GM18519 (cell line): ENCODE results near the gene PIGR.
"Not testable (repeated sequence)": the region's sequence is repeated elsewhere in the genome, so short reads cannot be mapped to it uniquely, and the experiment has no call there.

Experiments
- ATAC-seq: cut with Tn5 transposase; IDR thresholded peaks from one replicate; pipeline ENCODE4 v1.9.1; 2021; ENCODE audit warnings: mild to moderate bottlenecking, moderate library complexity; ENCODE audit not compliant: unreplicated experiment, low FRiP score

PIGR gene

DNA sequence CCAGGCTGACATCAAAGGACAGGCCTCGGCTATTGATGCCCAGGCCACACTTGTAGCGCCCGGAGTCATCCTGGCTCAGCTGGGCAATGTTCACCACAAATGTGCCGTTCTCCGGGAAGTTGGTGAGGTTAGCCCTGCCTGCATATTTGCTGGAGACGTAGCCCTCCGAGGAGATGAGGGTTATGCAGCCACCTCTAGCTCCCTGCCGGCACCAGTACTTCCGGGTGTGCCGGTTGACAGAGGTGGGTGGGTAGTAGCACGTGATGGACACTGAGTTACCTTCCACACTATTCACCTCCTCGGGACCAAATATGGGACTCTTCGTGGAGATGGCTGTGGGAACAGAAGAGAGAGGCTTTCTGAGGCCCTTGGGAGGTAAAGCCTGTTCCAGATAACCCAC is 7.1 kb downstream of the PIGR start:
- ATAC-seq, result no peak

DNA sequence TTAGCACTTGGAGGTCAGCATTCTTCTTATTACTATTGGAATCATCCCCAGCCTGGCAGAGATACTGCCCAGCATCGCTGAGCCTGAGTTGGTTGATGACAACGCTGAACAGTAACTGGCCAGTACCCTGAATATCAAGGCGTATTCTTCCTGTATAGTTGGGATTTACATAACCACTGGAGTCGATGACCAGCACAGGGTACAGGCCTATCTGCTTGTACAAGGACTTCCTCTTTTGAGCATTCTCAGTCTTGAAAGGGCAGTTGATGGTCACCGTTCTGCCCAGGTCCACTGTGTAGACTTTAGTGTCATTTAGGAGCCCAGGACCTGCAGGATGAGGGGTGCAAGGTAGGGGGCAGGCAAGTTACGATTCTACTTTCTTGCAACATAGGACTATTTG is 8.8 kb downstream of the PIGR start:
- no peak for ATAC-seq

DNA sequence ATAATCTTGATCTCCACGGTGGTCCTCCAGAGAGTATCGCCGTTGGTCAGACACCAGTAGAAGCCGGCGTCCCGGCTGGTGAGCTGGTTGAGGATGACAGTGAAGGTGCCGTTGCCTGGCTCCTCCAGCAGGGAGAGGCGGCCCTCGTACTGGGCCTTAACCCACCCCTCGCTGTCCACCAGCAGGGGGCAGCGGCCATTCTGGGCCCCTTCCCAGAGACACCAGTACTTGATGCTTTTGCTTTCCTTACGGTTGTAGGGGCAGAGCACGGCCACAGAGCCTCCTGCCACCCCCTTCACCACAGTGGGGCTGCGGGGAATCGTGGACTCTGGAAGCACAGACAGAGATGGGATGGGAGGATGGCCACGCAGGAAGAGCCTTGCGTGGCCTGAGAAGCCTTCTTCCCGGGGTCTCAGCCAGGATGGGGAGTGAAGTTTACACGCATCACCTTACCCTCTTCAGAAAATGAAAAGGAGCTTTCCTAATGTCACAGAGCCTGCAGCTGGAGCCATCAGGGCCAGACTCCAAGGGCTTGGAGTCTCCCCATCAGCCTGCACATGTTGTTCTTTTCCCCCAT is 10.7 kb downstream of the PIGR start:
- no peak for ATAC-seq

DNA sequence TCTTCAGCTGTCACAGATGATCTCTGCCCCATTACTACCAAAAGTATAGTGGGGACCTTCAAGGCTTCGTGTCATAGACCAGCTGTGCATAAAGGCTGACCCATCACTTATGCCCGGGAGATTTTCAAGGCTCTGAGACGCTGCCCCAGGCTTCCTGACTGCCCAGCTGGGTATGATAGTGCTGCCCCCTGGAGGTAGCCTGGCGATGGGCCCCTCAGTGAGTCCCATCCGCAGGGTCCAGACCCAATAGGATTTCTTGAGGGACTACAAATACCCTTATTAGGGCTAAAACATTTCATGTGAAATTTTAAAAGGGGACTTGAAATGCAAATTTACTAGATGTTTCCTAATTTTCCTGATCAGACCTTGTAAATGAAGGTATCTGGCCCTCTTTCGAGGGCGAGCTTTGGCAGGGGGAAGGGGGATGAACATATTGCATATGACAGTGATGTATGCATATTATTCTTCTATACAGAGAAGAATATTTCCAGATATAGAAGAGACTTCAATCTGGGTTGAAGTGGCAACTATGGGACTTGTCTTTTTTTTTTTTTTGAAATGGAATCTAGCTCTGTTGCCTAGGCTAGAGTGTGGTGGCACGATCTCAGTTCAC is 12.8 kb downstream of the PIGR start:
- ATAC-seq, result no peak

DNA sequence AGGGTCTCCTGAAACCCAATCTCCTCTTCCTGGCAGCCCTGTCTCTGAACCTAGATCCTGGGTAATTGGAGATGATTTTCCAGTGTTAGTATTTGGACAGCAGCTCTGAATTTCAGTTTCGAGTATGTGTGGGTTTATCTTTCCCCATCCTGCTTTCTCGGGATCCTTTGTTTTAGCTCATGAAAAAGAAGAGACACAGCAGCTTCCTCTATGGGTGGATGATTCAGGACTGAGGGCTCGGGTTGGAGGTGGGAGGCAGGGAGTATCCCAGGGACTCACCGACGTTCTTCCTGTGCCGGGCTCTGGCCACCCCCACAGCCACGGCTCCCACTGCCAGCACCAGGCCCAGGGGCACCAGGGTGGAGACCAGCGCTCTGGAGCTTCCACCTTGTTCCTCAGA is 14.1 kb downstream of the PIGR start:
- ATAC-seq, result no peak

DNA sequence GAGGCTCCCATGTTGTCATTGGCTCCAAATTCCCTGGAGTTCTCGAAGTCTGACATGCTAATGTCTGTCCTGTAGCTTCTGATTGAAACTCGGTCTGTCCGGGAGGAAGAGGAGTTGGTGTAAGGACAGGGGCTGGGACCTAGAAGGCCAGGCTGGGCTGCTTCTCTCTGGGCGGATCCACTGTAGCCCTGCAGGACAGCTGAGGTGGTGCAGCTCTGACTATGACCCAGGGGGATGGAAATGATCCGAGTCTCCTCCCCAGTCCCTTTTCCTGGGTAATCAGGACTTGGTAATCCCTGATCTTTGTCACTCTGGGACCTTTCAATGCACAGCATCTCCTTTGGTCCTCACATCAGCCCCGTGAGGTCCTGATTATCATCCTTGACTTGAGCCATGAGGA is 14.6 kb downstream of the PIGR start:
- no peak for ATAC-seq

DNA sequence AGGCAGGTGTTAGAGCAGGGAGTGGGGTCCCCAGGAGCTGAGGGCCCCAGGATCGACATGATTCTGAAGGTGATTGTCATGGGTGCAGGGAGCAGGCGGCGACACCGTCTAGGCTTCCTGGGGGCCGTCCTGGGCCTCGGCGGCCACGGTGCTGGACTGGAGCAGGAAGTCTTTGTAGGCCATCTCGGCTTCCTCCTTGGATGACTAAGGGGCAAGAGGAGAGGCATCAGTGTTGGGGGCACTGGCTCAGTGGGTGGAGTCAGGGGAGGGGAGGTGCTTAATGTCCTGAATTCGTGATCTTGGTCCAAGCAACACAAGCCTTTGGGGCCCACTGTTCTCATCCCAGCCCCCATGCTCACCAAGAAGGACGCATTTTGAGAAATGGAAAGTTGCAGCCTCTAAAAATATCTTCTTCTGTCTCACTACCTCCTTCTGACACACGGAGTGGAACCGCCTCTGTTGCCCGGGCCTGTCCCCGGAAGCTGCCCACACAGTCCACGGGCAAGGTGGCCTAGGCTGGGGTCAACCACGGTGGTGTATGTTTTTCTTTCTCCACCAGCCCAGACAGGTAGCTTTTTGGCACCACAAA is 16.0 kb downstream of the PIGR start:
- peak; percentile 43 for ATAC-seq

DNA sequence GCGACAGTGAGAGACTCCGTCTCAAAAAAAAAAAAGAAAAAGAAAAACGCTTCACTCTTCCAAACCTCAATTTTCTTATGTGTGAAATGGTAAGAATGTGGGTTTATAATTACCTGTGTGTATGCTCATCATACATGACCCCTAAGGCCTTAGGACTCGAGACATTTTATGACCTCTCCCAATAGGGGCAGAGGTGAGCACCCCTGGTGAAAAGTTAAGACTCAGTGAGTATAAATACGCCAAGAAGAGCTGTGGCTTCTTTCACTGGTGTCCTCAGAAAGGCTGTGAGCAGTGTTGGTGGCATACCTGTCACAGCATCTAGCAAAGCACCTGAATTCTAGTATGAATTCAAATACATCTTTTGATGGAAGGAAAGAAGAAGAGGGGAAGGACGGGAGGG is 16.7 kb downstream of the PIGR start:
- ATAC-seq, result no peak

DNA sequence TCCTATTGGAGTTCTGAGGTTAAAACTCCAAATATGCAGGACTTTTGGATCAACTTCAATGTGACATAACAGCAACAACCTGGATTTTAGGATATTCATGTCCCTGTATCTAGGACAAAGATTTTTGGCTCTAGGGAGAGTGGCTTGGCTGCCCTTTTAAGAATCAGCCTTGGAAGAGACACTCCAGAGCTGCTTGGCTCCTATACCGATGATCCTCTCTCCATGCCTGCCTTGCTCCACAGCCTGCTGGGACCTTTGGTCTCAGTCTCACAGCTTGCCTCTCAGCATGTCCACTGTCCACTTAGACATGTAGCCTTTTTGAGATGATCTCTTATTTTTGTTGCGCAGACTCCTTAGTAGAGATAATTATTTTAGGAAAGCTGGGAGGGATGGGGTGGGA is 20.0 kb downstream of the PIGR start:
- ATAC-seq, result no peak

DNA sequence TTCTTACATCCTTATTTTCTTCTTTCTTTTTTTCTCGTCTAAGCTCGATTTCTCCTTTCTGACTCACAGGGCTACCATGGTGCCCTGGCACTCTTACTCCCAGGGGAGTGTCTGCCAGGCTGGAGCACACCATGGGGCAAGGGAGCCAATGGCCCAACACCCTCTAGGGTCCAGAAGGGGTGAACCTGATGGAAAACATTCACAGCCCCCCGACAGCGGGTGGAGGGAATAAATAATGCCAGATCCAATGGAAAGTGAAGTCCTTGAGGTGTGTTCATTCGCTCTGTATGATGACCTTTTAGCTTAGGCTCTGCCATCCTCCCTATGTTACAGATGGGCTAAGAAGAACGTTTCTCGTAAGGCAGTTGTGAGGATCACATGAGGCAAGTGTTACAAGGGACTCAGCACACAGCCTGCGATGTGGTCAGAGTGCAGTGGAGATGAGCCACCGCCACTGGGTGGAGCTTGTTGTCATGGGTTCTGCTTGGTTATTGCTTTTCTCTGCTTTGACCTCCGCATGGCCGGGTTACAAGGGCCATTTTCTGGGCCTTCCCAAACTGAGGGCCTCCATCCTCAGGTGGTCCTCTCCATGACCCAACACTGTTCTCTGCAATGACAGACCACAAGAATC is 21.0 kb downstream of the PIGR start:
- peak; percentile 43 for ATAC-seq

DNA sequence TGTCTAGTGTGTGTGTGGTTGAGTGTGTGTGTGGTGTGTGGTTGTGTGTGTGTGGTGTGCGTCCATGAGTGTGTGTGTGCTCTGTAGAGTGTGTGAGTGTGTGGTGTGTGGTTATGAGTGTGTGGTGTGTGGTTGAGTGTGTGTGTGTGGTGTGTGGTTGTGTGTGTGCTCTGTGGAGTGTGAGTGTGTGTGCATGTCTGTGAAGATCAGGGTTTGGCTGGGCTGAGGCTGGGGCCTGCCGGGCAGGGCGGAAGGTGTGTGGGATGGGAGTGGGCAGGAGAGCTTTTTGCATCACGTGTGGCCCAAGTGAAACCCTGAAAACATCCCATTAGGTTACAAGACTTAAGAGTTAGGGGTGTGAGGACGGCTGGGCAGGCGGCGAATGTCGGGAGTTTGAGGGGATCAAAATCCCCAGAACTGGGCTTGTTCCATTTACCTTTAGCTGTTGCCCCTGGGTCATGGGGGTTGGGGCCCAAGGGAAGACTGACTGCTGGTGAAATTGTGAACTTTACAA is 21.6 kb downstream of the PIGR start:
- peak; percentile 11 for ATAC-seq

DNA sequence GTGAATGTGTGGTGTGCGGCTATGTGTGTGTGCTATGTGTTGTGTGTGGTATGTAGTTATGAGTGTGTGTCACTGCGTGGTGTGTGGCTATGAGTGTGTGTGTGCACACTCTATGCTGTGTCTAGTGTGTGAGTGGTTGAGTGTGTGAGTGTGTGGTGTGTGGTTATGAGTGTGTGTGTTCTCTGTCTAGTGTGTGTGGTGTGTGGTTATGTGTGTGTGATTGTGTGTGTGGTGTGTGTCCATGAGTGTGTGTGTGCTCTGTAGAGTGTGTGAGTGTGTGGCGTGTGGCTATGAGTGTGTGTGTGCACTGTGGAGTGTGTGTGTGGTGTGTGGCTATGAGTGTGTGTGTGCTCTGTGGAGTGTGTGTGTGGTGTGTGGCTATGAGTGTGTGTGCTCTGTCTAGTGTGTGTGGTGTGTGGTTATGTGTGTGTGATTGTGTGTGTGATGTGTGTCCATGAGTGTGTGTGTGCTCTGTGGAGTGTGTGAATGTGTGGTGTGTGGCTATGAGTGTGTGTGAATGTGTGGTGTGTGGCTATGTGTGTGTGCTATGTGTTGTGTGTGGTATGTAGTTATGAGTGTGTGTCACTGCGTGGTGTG is 22.2 kb downstream of the PIGR start:
- ATAC-seq, result not testable (repeated sequence)

DNA sequence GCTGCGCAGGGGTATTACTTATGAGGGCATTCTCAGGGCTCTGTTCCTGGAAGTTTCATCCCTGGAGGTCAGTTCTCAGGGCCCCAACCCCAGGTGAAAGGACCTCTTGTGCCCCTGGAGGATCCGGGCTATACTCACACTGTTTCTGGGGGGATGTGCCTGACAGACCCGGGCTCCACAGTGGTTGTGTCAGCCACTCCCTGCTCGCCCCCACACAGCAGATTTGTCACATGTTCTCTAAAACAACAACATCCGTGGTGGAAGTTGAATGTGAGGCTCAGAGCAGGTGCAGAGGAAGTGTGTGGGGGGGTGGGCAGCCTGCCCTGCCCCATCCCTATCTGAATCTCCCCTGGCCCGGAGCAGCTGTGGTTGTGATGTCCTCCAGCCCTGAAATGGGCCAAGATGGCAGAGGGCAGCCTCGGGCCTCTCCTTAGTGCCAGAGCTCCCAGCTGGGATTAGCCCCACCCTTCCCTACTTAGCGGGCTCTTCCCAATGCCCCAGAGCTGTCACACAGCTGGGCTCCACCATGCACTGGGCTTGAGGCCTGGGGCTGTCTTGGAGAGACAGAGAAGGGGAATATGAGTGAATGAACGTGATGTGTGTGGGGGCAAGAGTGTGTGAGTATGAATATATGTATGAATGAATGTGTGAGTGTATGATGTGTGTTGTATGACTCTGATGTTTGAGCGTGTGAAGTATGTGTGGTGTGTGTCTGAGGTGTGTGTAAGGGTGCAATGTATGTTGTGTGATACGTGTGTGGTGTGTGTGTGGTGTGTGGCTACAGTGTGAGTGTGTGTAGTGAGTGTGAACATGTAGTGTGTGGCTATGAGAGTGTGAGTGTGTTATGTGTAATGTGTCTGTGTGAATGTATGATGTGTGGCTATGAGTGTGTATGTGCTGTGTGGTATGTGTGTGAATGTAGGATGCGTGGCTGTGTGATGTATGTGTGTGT is 23.0 kb downstream of the PIGR start:
- ATAC-seq, result peak; percentile 46

DNA sequence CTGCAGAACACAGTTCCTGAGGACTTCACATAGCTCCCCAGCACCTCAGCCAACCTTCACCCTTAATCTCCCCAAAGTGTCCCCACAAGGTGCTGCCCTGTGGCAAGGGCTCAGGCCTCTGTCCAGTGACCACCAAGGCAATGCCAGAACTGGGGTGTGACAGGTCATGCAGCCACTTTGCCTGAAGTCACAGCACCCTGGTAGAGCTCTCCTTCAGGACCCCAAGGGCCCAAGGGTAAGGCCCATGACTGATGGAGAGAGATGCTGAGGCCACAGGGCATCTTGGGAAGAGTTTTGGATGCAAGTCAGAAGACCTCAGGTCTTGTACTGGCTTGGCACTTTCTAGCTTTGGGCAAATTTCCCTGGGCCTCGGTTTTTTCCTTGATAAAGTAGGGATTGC is 23.7 kb downstream of the PIGR start:
- no peak for ATAC-seq

DNA sequence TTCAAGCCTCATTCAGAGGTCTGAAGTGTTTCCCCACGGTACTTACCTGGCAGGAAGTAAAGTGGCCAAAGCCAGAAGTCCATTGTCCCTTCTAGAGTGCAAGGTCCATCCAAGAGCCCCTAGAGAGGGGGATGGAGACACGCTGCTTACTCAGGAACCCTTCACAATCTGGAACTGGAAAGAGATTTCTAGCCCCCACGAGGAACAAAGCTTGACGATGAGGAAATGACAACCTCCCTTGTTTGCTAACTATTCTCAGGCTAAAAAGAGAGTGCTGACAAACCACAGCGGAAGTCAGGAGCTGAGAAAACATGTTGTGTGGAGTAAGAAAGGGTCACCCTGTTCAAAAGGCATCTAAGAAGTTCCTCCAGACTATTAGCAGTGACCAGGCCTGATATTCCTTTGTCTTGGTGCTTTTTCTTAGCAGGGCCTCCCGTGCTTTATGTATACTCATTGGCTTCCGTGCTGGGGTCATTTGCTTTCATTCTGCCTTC is 24.4 kb downstream of the PIGR start, which contains the start of gene FCMR:
Gene FCMR (minus strand): TSS at position 170 of the 494 bp plus-strand sequence. CDS start 87 bp downstream, at position 83.
- no peak for ATAC-seq

DNA sequence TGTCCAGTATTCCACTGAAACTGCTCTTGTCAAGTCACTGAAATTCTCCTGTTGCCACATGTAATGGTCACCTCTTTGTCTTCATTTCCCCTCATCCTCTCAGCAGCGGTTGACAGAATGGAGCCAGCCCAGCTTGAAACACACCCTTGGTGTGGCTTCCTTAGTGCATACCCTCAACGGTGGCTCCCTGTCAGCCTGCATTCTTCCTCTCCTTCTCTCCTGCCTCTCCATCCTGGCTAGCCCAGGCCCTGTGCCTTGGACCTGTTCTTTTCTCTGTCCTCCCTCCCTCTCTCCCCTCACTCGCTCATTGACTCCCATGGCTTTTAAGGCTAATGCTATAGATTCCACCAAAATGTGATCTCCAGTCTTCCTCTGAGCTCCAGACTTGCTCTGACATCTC is 28.2 kb downstream of the PIGR start:
- ATAC-seq, result no peak

DNA sequence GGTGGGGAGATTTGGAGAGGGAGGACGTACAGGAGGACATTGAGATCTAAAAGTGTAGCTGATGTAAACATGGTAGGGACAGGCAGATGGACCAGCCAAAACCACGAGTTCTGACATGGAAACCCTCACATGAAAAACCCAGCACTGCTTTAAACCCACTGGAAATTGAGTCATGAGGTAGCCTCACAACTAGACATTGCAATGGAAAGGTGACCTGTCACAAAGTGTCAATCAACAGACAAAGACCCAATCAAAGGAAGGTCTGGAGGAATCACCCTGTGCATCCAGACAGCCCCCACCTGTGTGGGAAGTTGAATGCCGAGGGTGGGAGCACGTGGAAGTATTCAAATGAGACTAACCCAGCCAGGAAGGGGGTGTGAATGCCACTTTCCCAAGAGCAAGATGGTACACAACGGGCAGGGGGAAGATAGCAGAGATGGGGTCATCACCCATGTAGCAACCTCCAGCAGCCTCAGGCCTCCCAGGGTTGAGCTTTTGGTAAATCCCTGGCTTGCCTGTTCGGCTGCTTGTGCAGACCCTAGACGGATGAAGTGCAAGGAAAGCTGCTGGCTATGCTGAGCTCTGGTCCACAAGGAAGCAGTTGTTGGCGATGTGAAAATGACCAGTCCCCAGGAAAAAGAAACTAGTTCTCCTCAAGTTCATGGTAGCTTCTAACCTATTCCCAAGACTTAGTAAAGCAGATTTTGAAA is 30.1 kb downstream of the PIGR start:
- no peak for ATAC-seq

DNA sequence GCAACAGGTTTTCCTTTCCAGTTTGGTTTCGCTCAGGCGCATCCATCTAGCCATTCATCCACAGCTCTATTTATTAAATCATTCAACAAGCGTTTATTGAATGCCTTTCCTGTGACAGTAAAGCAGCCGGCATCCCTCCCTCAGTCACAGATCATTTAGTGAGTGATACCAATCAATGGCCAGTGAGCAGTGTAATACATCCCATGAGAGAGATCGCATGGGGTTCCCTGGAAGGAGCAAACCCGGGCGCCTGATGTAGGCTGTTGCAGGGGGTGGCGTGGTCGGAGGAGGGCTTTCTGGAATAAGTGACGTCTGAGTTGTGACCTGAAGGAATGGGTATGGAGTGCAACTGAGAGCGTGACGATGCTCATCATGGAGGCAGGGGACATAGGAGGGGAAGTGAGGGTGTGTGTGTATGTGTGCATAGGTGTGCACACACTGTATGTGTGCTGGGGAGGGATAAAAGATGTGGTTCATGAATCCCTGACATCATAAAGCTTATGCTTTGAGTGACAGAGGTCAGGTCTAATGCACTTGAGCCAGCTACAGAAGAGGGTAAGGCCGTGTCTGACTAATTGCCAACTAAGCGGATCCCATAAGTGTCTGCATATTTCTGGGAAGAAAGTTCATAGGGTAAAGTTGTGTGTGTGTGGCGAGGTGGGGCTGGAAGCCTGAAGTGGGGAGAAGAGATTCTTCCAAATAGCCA is 31.1 kb downstream of the PIGR start:
- ATAC-seq, result no peak
